Measurements from ENCODE around the gene PLEKHG1. TPM values are rescaled to one million over a fixed set of nuclear protein-coding genes. Genes with fewer than 3 reads are reported as not detected.

PLEKHG1 gene
- 10 to 100 TPM; 34.2 to 44.5 (median 34.8) TPM for polyA plus RNA-seq (ENCODE audit: insufficient read length in 4 of 4)

- DNase-seq (ENCODE audit: low read depth in 4 of 4, low spot score in 2 of 4): peak in 1 of 4 donors; percentile 74
These were observed at the start of gene PLEKHG1 for GRCh38 chr6:150599199-150600009. TSS of gene PLEKHG1 (plus strand) at chr6:150599885. CDS start at chr6:150733682, 133,797 bp downstream.

DNA sequence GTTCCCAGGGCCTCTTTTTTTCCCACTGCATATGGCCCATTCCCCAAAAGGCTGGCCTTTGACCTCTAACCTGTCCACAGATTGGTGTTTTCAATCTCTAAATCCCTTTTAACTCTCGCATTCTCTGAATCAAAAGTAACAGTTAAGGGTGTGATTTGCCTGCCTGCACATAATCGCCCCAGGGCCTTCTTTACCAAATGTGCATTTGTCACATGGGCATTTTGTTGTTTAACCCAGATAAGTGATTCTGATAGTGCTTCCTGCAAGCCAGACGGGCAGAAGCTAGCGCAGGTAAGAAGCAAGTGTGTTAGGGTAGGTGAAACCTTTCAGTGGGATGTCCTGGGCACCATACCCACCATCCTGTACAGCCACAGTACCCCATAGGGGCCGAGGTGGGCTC, 49.4 kb upstream of the PLEKHG1 start:
- DNase-seq (ENCODE audit: low read depth in 4 of 4, low spot score in 2 of 4): no peak

DNA sequence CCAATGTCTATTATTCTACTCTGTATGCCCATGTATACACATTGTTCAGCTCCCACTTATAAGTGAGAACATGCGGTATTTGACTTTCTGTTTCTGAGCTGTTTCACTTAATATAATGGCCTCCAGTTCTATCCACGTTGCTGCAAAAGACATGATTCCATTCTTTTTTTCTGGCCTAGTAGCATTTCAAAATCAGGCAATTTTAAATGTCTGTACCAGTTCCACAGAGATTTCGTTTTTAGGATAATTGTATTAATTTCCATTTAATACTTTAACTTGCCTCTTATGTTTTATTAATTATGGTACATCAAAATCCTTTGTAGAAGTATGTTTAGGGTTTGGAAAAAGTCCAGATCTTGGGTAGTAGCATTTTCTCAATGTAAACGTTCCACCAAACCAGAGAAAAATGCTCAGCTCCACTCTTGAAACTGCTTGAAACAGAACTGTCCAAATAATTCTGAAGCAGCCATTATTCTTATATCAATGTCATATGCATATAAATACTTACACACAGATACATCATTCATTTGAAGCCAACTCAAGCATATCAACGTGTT, 42.6 kb upstream of the PLEKHG1 start:
- no peak for DNase-seq (ENCODE audit: low read depth in 4 of 4, low spot score in 2 of 4)

GRCh38 chr6:150560004-150560883, 39.4 kb upstream of the PLEKHG1 start:
- no peak for DNase-seq (ENCODE audit: low read depth in 4 of 4, low spot score in 2 of 4)

DNA sequence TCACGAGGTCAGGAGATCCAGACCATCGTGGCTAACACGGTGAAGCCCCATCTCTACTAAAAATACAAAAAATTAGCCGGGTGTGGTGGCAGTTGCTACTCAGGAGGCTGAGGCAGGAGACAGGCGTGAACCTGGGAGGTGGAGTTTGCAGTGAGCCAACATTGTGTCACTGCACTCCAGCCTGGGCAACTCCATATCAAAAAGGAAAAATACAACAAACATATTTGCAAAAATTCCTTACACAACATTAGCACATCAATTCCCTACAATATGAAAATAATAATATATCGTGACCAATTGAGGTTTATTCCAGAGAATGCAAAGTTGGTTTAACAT, 38.8 kb upstream of the PLEKHG1 start:
- no peak for DNase-seq (ENCODE audit: low read depth in 4 of 4, low spot score in 2 of 4)

DNA sequence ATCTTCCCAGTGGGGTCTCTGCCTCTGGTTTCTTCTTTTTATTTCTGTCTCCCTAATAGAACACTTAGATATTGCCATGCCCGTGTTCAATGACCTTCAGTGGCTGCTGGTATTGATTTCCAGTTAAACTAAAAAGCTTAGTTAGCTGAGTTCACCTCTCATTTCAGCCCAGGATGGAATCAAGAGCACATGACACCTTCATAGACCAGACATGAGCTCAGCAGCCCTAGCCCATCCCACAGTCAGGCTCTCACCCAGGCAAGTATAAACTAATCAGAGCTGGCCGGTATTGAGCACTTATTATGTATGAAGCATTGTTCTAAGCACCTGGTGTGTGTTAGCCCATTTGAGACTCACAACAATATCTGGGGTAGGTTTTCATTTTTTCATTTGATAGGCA, 33.7 kb upstream of the PLEKHG1 start:
- DNase-seq (ENCODE audit: low read depth in 4 of 4, low spot score in 2 of 4): no peak

GRCh38 chr6:150566486-150566885, 33.2 kb upstream of the PLEKHG1 start:
- no peak for DNase-seq (ENCODE audit: low read depth in 4 of 4, low spot score in 2 of 4)

GRCh38 chr6:150567380-150567779, 32.3 kb upstream of the PLEKHG1 start:
- DNase-seq (ENCODE audit: low read depth in 4 of 4, low spot score in 2 of 4): no peak

GRCh38 chr6:150567823-150568383, 31.8 kb upstream of the PLEKHG1 start:
- DNase-seq (ENCODE audit: low read depth in 4 of 4, low spot score in 2 of 4): no peak

- DNase-seq (ENCODE audit: low read depth in 4 of 4, low spot score in 2 of 4): no peak
These were observed 31.1 kb upstream of the PLEKHG1 start for GRCh38 chr6:150568560-150568959.

GRCh38 chr6:150569161-150569560, 30.5 kb upstream of the PLEKHG1 start:
- DNase-seq (ENCODE audit: low read depth in 4 of 4, low spot score in 2 of 4): no peak

DNA sequence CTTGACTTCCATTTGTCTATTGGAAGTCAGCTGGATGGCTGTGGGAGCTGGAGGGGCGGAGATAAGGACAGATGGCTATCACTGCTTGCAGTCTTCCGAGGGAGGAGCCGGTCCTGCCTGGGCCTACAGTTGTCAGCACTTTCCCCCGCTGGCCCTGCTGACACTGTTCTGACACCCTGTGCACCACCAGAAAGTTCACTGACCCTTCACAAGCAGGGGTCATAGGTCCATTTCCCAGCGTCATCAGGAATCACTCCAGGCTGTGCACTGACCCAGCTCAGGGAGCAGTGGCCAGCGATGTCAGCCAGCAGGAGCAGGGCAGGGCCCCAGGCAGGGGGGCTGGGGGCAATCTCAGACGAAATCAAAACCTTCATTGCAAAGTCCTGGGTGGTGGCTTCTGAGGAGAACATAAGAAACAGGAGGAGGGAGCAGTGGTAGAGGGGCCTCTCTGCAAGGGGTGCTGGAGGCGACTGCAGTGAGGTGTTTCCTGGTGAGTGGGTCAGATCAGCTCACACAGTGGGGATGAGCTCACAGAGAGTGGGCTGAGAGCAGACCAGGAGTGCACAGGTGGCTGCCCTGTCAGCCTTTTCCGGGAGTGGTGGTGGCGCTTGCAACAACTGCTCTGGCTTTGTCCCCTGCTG, 26.5 kb upstream of the PLEKHG1 start:
- no peak for DNase-seq (ENCODE audit: low read depth in 4 of 4, low spot score in 2 of 4)

- DNase-seq (ENCODE audit: low read depth in 4 of 4, low spot score in 2 of 4): no peak
These were observed 23.8 kb upstream of the PLEKHG1 start for GRCh38 chr6:150575836-150576235.

DNA sequence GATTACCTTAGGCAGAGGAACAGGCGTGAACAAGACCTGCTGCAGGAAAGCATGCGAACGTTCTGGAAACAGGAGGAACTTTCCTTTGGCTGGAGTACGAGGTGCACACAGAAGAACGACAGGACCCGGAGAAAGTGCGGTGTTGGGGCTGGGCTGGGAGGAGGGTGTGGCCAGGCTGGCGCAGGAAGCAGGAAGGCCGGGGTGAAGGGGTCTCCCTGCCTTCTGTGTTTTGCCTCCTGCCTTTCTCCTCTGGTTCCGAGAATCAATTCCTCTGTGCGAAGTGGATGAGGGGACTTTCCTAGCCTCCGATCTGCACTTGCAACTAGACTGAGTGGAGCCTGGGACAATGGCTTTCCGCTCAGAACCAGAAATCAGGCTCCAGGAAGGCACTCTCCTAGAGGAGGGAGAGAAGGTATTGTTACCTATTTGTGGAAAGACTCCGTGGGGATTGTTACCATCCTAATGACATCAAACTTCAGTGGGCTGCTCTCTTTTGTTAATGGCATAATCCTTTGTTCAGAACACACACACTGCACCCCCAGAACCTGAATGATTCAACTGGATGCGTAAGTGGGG, 22.9 kb upstream of the PLEKHG1 start:
- no peak for DNase-seq (ENCODE audit: low read depth in 4 of 4, low spot score in 2 of 4)

- DNase-seq (ENCODE audit: low read depth in 4 of 4, low spot score in 2 of 4): no peak
These were observed 20.1 kb upstream of the PLEKHG1 start for GRCh38 chr6:150579611-150580010.

GRCh38 chr6:150580489-150580888, 19.2 kb upstream of the PLEKHG1 start:
- no peak for DNase-seq (ENCODE audit: low read depth in 4 of 4, low spot score in 2 of 4)

DNA sequence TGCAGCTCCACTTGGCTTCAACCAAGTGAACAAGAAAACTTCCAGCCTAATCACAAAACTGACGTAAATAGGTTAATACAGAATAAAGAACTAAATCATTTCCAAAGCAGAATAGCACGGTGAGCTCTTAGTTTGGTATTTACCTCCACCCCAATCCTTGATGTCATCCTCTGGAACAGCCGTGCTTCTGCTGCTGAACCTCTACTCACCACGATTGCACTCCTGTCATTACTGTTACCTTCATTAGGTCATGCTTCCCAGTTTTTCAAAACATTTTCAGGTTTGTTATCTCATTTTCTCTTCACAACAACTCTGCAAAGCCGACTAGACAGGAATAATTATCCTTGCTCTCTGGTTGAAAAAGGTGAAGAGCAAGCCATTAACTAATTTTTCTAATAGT, 15.6 kb upstream of the PLEKHG1 start:
- DNase-seq (ENCODE audit: low read depth in 4 of 4, low spot score in 2 of 4): no peak

DNA sequence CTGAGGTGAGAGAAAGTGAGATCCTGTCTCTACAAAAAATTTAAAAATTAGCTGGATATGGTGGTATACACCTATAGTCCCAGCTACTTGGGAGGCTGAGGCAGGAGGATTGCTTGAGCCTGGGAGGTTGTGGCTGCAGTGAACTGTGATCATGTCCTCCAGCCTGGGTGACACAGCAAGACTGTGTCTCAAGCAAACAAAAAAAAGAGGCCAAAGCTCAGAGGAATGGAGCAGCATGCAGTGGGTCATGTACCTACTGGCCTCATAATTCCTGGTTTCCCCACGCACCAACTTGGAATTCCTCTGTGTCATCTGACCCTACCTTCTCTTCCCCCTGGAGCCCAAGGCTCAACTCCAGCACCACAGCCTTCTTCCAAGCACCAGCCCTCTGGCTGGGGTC, 15.1 kb upstream of the PLEKHG1 start:
- DNase-seq (ENCODE audit: low read depth in 4 of 4, low spot score in 2 of 4): no peak

GRCh38 chr6:150586850-150587359, 12.8 kb upstream of the PLEKHG1 start:
- DNase-seq (ENCODE audit: low read depth in 4 of 4, low spot score in 2 of 4): no peak

DNA sequence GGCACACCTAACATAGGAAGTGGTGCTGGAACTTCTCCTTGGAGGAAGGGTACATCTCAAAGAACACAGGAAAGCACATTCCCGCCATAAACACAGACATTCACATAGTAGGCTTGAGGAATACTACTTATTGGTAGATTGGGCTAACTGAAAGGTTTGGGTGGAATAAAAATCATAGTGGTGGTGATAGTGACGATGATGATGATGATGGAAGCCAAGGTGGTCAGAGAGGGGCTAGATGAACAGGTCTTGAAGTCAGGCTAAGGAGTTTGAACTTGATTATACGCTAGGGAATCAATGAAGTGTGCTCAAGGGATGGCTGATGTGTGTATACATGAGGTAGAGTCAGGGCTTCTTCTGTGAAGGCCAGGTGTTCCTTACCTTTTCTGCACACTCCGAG, 12.0 kb upstream of the PLEKHG1 start:
- DNase-seq (ENCODE audit: low read depth in 4 of 4, low spot score in 2 of 4): no peak
